ENCODE data around the gene JARID2. TPM values are rescaled to one million over a fixed set of nuclear protein-coding genes. Genes with fewer than 3 reads are reported as not detected.
"Not testable (repeated sequence)": the region's sequence is repeated elsewhere in the genome, so short reads cannot be mapped to it uniquely, and the experiment has no call there.

JARID2 gene
- total RNA-seq, 1 donor from 2014 or later = 12.5 TPM

DNA sequence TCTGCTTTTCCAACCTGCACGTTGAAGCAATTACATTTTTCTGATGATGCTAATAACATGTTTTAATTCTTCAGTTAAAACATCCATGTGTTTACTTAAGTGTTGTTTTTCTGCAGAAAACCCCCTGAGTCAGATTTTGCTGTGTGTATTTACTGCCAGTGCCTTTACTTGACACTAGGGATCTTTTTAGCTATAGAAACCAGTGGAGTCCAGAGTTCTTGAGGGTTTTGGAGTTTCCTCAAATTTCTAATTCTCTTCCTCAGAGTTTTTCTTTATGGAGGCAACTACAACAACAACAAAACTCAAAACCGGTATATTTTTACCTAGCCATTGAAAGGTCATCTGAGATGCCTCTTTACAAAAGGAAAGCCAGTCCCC is 168.4 kb downstream of the JARID2 start:
- TF ChIP-seq, protein P1, sequence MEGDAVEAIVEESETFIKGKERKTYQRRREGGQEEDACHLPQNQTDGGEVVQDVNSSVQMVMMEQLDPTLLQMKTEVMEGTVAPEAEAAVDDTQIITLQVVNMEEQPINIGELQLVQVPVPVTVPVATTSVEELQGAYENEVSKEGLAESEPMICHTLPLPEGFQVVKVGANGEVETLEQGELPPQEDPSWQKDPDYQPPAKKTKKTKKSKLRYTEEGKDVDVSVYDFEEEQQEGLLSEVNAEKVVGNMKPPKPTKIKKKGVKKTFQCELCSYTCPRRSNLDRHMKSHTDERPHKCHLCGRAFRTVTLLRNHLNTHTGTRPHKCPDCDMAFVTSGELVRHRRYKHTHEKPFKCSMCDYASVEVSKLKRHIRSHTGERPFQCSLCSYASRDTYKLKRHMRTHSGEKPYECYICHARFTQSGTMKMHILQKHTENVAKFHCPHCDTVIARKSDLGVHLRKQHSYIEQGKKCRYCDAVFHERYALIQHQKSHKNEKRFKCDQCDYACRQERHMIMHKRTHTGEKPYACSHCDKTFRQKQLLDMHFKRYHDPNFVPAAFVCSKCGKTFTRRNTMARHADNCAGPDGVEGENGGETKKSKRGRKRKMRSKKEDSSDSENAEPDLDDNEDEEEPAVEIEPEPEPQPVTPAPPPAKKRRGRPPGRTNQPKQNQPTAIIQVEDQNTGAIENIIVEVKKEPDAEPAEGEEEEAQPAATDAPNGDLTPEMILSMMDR (IDR thresholded peaks at IDR 0.05) = no peak
- DNase-seq (ENCODE audit: extremely low spot score, unreplicated experiment) = no peak
- no peak overlapping the region for H3K4me3 Mint-ChIP-seq (ENCODE audit: unreplicated experiment)
- peaks cover 23% of the 10 kb centered on the region for H3K4me1 Mint-ChIP-seq (ENCODE audit: unreplicated experiment)
- H3K9me3 Mint-ChIP-seq (ENCODE audit: unreplicated experiment) = peaks cover 10% of the 10 kb centered on the region
- H3K27me3 Mint-ChIP-seq (ENCODE audit: unreplicated experiment) = no peaks in the 10 kb centered on the region
- no peak overlapping the region for H3K27ac Mint-ChIP-seq (ENCODE audit: unreplicated experiment)
- H3K36me3 Mint-ChIP-seq (ENCODE audit: unreplicated experiment) = peaks cover 17% of the 10 kb centered on the region

DNA sequence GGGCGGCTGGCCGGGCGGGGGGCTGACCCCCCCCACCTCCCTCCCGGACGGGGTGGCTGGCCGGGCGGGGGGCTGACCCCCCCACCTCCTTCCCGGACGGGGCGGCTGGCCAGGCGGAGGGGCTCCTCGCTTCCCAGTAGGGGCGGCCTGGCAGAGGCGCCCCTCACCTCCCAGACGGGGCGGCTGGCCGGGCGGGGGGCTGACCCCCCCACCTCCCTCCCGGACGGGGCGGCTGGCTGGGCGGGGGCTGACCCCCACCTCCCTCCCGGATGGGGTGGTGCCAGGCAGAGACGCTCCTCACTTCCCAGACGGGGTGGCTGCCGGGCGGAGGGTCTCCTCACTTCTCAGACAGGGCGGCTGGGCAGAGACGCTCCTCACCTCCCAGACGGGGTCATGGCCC is 169.8 kb downstream of the JARID2 start:
- Mint-ChIP-seq H3K4me1 (ENCODE audit: unreplicated experiment) (peaks cover 19% of the 10 kb centered on the region), H3K36me3 (ENCODE audit: unreplicated experiment) (peaks cover 24% of the 10 kb centered on the region), H3K9me3 (ENCODE audit: unreplicated experiment) (peaks cover 14% of the 10 kb centered on the region)
- H3K27me3 Mint-ChIP-seq (ENCODE audit: unreplicated experiment); H3K4me3 Mint-ChIP-seq (ENCODE audit: unreplicated experiment); H3K27ac Mint-ChIP-seq (ENCODE audit: unreplicated experiment); DNase-seq (ENCODE audit: extremely low spot score, unreplicated experiment): not testable (repeated sequence)

DNA sequence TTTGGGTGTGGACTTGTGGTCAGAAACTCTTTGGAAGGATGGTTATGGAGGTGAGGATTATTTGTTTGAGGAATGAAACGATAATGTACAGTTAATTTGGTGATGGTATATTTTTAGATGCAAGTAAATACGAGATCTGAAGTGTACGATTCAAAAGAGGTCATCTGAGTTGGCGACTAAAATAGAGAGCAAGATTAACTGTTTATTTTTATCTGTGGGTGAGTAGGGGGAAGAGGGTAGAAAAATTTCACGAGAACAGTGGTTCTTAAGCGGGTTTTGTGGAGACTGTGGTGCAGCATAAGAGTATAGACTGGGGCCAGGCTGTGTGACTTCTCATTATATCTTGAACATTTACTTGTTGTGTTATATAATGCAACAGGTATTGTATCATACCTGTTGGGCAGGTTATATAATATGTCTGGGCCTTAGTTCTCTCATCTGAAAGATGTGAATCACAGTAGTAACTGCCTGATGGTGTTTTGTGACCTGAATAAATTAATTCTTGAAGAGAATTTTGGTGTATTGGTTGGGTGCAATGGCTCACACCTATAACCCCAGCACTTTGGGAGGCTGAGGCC is 171.2 kb downstream of the JARID2 start:
- TF ChIP-seq, protein P1 (IDR thresholded peaks at IDR 0.05) = no peak
- Mint-ChIP-seq H3K36me3 (ENCODE audit: unreplicated experiment) (peaks cover 27% of the 10 kb centered on the region), H3K4me3 (ENCODE audit: unreplicated experiment) (no peak overlapping the region), H3K27ac (ENCODE audit: unreplicated experiment) (no peak overlapping the region), H3K4me1 (ENCODE audit: unreplicated experiment) (peaks cover 16% of the 10 kb centered on the region), H3K27me3 (ENCODE audit: unreplicated experiment) (no peaks in the 10 kb centered on the region), H3K9me3 (ENCODE audit: unreplicated experiment) (peaks cover 20% of the 10 kb centered on the region)
- DNase-seq (ENCODE audit: extremely low spot score, unreplicated experiment) = no peak

DNA sequence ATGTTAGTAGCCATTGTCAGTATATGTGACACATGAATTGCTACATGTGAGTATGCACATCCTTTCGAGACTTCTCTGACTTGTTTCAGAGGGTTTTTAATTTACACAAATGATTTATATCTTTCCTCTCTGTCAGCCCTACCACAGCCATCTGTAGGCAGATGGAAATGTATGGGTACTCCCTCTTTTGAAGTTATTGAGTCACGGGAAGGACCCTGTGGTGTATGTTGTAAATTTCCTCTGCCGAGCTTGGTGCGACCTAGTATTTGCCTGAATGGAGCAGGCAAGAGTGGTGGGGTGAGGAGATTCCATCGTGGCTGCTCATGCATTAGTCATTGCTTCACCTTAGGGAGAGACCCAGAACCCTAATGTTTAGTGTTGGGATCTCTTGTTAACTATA is 171.9 kb downstream of the JARID2 start:
- Mint-ChIP-seq H3K9me3 (ENCODE audit: unreplicated experiment) (peaks cover 20% of the 10 kb centered on the region), H3K27me3 (ENCODE audit: unreplicated experiment) (no peaks in the 10 kb centered on the region), H3K4me1 (ENCODE audit: unreplicated experiment) (peaks cover 13% of the 10 kb centered on the region), H3K36me3 (ENCODE audit: unreplicated experiment) (peaks cover 24% of the 10 kb centered on the region), H3K4me3 (ENCODE audit: unreplicated experiment) (no peak overlapping the region), H3K27ac (ENCODE audit: unreplicated experiment) (no peak overlapping the region)
- TF ChIP-seq, protein P1 (IDR thresholded peaks at IDR 0.05) = no peak
- DNase-seq (ENCODE audit: extremely low spot score, unreplicated experiment) = no peak

DNA sequence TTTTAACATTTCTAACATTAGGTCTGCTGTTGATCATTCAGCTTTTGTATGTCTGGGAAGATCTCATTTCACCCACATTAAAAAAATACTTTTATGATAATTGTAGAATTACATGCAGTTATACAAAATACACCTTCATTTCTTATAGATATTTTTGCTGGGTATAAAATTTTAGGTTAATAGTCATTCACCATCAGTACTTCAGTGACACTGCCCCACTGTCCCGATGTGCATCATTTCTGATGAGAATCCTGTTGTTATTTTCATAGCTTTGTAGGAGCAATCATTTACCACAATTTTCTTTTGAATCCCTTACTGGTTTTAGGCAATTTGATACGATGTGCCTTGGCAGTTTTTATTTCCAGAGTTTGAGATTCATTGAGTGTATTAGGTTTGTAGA is 173.6 kb downstream of the JARID2 start:
- H3K4me1 Mint-ChIP-seq (ENCODE audit: unreplicated experiment) = peaks cover under 1% of the 10 kb centered on the region
- H3K36me3 Mint-ChIP-seq (ENCODE audit: unreplicated experiment) = peaks cover 24% of the 10 kb centered on the region
- no peak for DNase-seq (ENCODE audit: extremely low spot score, unreplicated experiment)
- peaks cover 20% of the 10 kb centered on the region for H3K9me3 Mint-ChIP-seq (ENCODE audit: unreplicated experiment)
- TF ChIP-seq, protein P1 (IDR thresholded peaks at IDR 0.05) = no peak
- no peak overlapping the region for H3K4me3 Mint-ChIP-seq (ENCODE audit: unreplicated experiment)
- H3K27ac Mint-ChIP-seq (ENCODE audit: unreplicated experiment) = no peak overlapping the region
- no peaks in the 10 kb centered on the region for H3K27me3 Mint-ChIP-seq (ENCODE audit: unreplicated experiment)

All from osteocyte (in vitro differentiated cells).